HG03175 (cell line): ENCODE data around the gene CDIPT.
"Not testable (repeated sequence)": the region's sequence is repeated elsewhere in the genome, so short reads cannot be mapped to it uniquely, and the experiment has no call there.

Experiments
- ATAC-seq: cut with Tn5 transposase; IDR thresholded peaks from one replicate; pipeline ENCODE4 v1.9.1; 2021; ENCODE audit warnings: mild to moderate bottlenecking, moderate library complexity; ENCODE audit not compliant: unreplicated experiment

CDIPT gene

DNA sequence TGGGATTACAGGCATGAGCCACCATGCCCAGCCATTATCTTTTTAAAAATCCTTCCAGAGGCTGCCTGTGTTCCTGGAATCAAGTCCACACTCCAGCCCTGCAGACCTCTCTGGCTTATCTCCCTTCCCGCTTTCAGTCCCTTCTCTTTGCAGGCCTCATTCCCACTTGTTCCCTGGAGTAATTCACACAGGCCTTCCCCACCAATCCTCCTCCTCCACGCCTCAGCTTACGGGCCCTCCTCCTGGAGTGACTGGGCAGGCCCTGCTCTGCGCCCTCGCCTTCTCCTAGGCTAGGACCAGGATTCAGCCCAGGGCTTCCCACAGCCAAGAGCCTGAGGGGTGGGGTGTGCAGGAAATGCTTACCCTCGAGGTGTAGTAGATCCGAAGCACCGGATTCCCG lies 2.8 kb downstream of the CDIPT start:
- ATAC-seq: no peak

DNA sequence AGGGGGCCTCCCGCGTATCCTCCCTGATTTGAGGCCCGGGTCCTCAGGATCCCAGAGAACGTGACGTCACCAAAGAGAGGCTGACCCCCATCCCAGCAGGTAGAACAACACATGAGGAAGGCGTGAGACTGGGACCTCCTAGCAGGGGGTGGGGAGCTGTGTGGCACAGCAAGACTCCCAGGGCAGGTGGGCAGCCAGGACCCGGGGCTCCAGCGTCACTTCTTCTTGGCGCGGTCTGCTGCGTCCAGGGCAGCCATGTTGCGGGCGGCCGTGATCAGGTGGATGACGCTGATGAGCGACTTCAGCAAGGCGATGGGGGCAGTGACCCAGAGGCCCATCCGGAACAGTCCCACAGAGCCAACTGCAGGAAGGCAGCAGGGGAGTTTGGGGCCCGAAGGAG lies 4.1 kb downstream of the CDIPT start:
- ATAC-seq: no peak

DNA sequence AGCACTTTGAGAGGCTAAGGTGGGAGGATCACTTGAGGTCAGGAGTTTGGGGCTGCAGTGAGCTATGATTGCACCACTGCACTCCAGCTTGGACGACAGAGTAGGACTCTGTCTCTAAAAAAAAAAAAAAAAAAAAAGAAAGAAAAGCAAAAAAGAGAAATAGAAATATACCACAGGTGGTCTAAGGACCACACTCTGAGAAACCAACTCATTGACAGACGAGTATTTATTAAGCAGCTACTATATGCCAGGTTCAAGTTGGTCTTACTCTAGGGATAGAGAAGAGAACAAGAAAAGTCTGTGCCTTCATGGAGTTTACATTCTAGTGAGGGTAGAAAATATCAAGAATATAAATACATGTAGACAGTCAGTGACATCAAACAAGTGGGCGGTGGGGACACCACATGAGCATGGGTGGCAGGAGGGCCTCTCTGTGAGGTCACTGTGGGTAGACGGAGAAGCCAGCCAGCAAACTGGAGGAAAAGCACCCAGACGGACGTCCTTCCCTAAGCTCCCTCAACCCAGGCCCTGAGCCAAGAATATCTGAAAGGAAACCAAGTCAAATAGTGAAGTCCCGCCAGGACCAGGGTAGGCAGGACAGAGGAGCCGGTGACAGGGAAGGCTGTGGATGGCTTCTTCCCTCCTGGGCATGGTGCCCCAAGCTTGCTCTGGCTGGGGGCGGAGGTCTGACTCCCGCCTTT lies 4.7 kb downstream of the CDIPT start:
- ATAC-seq: no peak

DNA sequence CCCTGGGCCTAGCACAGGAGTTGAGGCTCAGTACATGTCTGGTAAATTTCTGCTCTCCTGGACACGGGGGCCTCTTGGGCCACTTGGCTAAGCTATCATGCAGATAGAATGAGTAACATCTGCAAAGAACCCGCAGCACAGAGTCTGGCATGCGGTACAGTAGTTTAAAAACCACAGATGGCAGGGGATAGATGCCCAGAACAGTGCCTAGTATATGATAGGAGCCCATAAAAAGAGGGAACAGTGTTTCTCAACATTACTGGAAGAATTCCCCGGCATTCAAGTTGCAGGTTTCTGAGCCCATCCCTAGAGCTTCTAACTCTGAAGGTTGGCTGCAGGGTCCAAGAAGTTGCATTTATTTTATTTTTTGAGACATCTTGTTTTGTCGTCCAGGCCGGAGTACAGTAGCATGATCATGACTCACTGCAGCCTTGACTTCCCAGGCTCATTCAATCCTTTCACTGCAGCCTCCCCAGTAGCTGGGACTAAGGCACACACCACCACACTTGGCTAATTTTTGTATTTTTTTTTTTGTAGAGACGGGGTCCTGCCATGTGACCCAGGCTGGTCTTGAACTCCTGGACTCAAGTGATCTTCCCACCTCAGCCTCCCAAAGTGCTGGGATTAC lies 5.8 kb downstream of the CDIPT start:
- ATAC-seq: no peak

DNA sequence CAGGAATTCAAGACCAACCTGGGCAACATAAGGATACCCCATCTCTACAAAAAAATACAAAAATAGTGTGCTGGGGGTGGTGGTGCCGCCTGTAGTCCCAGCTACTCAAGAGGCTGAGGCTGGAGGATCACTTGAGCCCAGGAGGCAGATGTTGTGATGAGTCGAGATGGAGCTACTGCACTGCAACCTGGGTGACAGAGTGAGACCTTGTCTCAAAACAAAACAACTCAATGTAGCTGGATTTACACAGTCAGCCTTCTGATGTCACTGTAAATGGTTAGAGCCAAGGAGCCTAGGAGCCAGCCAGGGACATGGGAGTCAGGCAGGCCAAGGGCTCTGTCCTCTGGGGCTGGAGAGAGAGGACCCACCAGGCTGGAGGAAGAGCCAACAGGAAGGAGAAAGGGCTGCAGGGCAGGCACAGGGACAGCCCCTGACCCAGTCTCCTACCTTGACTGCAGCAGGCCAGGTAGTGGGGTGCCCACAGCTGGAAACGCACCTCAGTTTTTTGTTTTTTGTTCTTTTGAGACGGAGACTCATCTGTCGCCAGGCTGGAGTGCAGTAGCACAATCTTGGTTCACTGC lies 8.4 kb downstream of the CDIPT start:
- ATAC-seq: no peak

DNA sequence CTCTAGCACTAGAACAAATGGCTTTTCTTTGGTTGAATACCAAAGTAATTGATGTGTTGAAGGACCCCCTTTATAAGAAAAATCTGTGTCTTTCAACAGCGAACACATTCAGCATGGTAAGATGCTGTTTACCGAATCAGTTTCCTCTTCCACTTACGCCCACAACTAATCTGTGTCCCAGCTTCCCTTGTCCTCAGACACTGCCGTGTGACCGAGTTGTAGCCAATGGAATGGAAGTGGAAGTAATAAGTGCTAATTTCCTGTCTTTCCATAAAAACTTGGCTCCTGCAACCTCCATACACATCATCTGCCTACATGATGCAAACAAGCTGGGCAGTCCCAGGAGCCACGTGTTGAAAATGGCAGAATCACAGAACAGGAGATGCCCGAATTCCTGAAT lies 10.4 kb downstream of the CDIPT start:
- ATAC-seq: no peak

DNA sequence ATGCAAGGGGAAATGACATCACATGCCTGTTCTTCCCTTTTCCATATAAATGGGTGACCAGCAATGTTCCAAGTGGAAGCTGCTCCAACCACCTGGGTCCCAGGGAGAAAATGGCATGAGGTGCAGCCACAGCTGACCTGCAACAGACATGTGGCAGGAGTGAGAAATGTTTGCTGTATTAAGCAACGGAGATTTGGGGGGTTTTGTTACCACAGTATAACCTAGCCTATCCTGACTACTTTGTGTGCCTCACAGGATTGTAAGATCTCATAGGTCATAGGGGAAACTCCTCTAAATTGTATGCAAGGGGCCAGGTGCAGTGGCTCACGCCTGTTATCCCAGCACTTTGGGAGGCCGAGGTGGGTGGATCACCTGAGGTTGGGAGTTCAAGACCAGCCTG lies 12.0 kb downstream of the CDIPT start:
- no peak for ATAC-seq

DNA sequence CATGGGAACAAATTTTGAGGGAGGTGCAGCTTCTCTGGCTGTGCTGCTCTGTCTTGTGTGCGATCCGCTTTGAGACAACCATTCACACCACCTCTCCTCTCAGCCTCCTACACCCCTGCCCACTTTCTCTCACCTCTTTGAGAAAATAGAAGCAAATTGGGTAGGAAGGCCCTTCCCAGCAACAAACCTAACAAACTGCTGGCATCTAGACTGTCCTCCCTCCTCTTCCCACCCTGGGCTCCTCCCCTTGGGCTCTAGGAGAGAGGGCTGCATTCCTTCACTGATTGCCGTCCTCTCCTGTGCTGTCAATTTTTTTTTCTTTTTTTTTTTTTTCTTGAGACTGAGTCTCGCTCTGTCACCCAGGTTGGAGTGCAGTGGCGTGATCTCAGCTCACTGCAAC lies 13.5 kb downstream of the CDIPT start:
- no peak for ATAC-seq

DNA sequence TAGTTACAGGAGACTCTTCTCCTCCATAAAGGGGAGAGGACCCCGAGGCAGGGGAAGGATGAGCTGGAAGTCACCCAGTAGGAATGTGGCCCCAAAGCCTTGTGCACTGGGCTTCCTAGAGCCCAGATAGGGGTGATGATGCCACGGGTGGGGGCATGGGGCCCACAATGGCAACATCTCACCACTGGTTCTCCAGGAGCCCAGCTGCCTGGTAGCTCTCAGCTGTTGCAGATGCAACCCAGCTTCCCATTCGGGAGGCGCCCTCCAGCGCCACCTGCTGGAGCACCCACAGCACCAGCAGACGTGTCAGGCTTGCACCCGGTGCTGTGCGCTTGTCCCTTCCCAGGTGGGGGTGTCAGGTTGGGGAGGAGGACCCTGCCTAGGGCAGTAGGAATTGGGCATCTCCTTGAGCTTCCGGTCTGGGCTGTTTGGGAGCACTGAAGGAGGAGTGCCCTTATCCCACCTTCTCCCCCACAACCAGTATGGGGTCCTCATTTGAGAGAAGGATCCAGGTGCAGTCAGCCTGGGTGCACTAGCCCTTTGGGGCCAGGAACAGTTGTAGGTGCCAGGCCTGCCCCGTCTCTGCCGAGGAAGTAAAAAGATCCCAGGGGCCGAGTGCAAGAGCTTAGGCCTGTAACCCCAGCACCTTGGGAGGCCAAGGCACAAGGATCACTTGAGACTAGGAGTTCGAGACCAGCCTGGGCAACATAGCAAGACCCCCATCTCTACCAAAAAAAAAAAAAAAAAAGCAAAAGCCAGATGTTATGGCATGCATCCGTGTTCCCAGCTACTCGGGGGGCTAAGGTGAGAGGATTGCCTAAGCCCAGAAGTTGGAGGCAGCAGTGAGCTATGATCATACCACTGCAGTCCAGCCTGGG lies 14.4 kb downstream of the CDIPT start:
- ATAC-seq: no peak

DNA sequence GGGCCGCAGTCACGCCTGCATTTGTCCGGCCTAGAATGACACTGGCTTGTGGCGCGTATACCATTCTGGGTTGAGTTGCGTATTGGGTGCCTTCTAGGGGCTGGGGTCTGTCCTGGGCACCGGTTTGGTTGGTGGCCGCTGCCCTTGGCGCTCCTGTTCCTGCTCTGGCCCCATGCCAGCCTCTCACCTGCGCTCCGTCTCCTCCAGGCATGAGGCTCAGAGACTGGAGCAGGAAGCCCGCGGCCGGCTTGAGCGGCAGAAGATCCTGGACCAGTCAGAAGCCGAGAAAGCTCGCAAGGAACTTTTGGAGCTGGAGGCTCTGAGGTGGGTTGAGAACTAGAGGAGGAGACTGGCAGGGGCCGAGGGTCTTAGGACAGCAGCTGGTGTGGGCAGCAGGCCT lies 17.4 kb downstream of the CDIPT start:
- no peak for ATAC-seq

DNA sequence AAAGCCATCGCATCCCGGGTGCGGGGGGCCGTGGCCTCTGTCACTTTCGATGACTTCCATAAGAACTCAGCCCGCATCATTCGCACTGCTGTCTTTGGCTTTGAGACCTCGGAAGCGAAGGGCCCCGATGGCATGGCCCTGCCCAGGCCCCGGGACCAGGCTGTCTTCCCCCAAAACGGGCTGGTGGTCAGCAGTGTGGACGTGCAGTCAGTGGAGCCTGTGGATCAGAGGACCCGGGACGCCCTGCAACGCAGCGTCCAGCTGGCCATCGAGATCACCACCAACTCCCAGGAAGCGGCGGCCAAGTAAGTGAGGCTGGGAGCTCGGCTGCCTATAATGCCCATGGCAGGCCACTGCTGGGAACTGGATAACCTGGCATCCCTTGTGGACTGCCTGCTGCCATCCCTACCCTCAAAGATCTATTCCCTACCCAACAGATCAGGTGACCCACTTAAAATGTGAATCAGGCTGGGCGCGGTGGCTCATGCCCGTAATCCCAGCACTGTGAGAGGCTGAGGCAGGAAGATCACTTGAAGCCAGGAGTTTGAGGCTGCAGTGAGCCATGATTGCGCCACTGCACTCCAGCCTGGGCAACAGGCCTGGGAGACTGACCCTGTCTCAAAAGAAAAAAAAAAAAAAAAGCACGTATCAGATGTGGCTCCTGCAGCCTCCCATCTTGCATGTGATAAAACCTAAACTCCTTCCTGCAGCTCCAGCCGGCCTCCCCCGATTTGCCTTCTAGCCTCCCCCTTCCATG lies 18.3 kb downstream of the CDIPT start:
- ATAC-seq: no peak

DNA sequence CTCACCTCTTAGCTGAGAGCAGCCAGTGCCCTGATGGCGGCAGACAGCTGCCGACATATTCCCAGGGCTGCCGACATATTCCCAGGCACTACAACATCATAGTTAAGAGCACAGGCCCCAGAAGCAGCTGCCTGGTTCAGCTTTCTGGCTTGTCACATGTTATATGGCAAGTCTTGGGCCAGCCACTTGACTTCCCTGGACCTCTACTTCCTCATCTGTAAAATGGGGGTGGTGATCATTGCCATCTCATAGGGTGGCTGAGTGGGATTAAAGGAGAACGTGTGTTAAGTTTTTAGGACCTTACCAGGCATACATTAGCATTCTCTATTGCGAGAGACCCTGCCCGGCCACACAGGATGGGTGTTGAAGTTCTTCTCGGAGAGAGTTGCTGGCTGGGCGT lies 19.1 kb downstream of the CDIPT start:
- no peak for ATAC-seq

DNA sequence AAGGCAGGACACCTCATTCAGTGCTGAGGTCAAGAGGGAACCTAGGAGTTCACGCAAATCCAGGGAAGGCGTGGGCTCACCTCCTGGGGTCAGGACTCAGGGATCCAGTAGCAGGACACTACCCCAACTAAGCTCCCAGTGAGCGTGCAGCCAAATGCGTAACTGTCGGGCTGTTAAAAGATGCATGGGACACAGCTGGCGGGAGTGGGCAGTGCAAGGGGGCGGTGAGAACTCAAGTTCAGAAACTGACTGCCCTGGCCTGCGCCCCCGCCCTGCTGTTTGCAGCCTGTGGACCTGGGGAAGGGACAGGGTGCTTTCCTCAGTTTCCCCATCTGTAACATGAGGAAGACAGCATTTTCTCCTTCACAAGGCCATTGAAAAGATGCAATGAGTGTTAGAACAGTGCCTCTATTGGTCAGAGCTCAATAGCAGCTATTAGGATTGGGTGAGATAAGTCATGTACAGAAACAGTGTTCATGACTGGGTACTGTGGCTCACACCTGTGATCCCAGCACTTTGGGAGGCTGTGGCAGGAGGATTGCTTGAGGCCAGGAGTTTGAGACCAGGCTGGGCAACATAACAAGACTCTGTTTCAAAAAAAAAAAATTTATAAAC lies 20.2 kb downstream of the CDIPT start:
- ATAC-seq: no peak

DNA sequence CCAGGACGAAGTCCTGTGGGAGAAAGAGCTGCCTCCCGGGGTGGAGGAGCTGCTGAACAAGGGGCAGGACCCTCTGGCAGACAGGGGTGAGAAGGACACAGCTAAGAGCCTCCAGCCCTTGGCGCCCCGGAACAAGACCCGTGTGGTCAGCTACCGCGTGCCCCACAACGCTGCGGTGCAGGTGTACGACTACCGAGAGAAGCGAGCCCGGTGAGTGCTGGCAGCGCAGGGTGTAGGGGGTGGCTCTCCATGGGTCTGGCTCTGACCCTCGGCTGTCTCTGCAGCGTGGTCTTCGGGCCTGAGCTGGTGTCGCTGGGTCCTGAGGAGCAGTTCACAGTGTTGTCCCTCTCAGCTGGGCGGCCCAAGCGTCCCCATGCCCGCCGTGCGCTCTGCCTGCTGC lies 21.4 kb downstream of the CDIPT start:
- no peak for ATAC-seq

DNA sequence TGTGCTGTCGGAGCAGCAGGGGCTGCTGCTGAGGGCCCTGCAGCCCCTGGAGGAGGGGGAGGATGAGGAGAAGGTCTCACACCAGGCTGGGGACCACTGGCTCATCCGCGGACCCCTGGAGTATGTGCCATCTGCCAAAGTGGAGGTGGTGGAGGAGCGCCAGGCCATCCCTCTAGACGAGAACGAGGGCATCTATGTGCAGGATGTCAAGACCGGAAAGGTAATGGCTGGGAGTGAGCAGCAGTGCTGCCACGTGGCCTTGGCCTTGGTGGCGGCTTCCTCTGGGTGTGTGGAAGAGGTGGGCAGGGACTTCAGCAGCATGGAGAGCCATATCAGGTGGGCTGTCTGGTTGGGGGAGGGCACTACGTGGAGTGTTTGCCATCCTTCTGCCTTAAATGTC lies 22.8 kb downstream of the CDIPT start:
- no peak for ATAC-seq

DNA sequence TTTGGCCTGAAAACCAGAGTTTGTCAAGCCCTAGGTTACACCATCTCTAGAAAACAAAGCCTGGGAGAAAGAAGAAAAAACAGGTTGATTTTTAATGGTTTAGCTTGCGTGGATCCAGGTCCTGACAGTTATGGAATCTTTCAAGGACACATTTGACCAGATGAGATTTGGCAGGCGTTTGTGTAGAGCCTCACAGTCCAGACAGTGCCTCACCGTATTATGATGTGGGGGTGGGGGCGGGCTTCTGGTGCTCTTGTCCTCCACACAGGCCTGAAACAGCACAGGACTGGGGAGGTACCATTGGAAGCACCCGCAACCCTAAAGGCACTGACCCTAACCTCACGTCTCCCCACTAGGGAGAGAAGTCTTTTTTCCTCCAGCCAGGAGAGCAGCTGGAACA lies 23.2 kb downstream of the CDIPT start:
- ATAC-seq: no peak

DNA sequence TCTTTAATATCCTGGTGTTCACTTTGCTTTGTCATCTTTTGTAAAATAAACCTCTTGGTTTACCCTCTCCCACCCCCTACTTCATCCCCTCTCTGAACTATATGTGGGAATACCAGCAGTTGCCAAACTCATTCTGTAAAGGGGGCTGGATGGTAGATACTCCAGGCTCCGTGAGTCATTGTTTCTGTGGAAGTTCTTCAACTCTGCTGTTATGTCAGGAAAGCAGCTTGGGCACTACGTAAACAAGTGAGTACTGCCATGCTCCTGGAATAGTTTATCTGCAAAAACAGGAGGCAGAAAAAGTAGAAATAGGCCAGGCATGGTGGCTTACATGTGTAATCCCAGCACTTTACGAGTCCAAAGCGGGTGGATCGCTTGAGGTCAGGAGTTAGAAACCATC lies 25.2 kb downstream of the CDIPT start:
- ATAC-seq: no peak

DNA sequence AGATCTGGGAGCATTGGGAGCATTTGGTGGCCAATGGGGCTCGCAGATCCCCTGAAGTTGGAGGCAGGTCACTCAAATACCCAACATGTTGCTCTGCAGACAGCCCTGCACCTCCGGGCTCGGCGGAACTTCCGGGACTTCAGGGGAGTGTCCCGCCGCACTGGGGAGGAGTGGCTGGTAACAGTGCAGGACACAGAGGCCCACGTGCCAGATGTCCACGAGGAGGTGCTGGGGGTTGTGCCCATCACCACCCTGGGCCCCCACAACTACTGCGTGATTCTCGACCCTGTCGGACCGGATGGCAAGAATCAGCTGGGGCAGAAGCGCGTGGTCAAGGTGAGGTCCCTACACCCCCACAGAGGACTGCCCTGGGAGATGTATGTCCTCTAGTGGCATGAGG lies 26.4 kb downstream of the CDIPT start:
- ATAC-seq: no peak

DNA sequence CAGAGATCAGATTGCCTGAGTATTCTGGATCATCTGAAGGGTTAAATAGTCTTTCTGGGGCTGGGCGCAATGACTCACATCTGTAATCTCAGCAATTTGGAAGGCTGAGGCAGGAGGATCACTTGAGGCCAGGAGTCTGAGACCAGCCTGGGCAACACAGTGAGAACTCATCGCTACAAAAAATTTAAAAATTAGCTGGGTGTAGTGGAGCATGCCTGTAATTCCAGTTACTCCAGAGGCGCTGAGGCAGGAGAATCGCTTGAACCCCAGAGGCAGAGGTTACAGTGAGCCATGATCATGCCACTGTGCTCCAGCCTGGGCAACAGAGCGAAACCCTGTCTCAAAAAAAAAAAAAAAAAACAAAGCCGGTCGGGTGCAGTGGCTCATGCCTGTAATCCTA lies 27.1 kb downstream of the CDIPT start:
- ATAC-seq: no peak

DNA sequence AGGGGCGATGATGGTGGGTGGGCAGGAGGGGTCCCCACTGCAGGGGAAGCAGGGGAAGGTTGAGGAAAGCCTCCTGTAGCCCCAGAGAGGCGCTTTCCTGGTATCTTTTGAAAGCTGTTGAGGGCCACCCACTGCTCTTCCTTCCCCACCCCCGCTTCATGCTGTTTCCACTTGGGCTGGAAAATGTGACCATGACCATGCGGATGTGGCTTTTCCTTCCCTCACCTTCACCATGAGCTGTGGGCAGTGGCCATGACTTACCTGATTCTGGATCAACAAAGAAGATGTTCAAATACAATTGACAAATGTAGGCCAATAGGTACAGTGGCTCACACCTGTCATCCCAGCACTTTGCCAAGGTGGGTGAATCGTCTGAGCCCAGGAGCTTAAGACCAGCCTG lies 28.9 kb downstream of the CDIPT start:
- ATAC-seq: no peak

DNA sequence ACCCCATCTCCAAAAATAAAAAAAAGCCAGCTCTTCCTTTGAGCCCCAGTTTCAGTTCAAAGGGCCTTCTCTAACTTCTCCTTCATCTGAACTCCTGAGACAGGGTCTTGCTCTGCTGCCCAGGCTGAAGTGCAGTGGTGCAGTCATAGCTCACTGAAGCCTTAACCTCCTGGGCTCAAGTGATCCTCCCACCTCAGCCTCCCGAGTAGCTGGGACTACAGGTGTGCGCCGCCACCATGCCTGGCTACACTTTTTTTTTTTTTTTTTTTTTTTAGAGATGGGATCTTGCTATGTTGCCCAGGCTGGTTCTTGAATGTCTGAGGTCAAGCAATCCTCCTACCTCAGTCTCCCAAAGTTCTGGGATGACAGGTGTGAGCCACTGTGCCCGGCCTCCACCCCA lies 29.8 kb downstream of the CDIPT start:
- ATAC-seq: not testable (repeated sequence)
